H54 (cell line): ENCODE measurements around the gene PTPRE.
A peak's percentile ranks its signal among the peaks of the same experiment; 100 is the strongest.

Source experiments
- DNase-seq: peaks from one replicate; pipeline ENCODE4 v3.0.0; 2011; ENCODE audit warnings: low spot score, mixed read lengths; ENCODE audit not compliant: insufficient read length
- FAIRE-seq: peaks from 3 replicates; lab custom pipeline; 2011; peaks lifted over from hg19 to GRCh38; lab: Jason Lieb, UNC
- POLR2A ChIP-seq: IDR thresholded peaks from 2 replicates; pipeline ENCODE4 v1.6.1; 2011; ENCODE audit warnings: low read depth, mild to moderate bottlenecking, low read length

The PTPRE gene

GRCh38 chr10:127999297-128000129 is 92.6 kb downstream of the PTPRE start:
- no peak for FAIRE-seq
- no peak for TF ChIP-seq POLR2A
- DNase-seq = no peak

DNA sequence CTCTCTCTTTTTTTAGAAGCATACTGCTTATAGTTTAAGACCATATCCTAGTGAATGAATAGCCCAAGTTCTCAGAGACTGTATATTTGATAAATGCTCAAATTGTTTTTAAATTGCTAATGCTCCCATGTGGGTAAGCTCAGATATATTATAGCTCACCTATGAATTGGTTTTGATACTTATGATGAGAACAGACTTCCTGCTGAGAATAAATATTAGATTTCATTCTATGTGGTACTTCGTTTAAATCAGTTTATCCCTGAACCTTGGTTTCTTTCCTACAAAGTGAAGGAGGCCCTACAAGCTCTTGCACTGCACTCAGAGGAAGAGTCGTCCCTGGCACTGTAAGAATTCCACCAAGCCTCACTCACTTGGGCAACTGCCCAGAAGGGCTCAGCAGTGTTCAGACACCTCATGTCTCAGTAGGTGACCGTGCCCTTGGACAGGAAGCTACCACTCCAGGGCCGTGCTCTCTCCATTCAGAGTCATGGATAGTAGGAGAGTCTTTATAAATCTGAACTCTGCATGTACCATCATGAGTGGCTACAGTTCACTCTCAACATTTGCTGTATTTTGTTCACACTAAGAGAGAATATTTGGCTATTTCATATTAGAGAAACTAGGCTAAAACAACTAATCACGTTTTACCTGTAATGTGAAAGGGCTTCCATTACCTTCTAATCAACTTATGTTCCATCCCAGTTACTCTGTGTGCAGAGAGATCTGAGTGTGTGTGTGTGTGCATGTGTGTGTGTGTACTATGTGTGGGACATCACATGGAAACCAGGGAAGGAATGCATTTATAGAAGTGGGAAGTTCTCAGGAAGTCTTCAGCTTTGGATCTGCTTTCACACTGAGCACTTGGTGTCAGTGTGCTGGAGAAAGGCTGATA is 93.8 kb downstream of the PTPRE start:
- no peak for TF ChIP-seq POLR2A
- FAIRE-seq = peak; percentile 66

DNA sequence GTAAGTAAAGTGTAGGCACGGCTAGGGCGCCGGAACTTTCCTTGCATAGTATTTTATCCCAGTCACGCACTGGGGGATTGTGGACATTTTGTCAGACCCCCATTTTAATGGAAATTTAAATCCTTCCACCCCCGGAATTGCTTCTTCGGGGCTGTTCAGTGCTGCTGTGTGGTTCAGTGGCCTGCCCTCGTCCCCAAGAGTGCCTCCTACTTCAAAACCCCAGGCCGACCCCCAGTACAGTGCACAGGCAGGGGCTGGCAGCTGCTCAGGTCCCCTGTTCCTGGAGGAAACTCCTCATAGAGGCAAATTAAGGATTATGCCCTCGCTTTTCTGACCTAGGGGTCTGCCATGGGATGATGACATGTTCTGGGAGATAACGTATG is 94.5 kb downstream of the PTPRE start:
- no peak for TF ChIP-seq POLR2A
- FAIRE-seq (no peak), DNase-seq (no peak)

More for the DNA sequence above, 93.8 kb downstream of the PTPRE start:
- peak; percentile 43 for DNase-seq

- FAIRE-seq = no peak
- no peak for TF ChIP-seq POLR2A
These were observed 94.9 kb downstream of the PTPRE start for GRCh38 chr10:128001849-128002248.

DNA sequence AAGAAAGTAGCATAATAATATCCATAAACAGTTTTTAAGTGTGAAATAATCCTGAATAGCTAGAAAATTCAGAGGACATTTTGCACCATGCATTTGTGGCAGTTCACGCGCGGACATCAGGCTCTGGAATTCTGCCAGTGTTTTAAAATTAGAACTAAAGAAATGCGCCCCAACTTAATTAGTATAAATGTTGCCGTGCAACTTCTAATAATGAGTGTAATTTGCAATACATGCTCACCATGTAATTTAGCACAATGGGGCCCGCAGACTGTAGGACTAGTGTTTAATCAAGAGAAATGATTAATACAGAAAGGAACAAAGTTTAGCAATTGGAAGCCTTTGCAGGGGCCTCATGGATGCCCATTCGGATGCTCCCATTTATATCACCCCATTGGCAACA is 96.6 kb downstream of the PTPRE start:
- no peak for FAIRE-seq
- DNase-seq = no peak
- no peak for TF ChIP-seq POLR2A

More at GRCh38 chr10:128001849-128002248, 94.9 kb downstream of the PTPRE start:
- DNase-seq = no peak

- DNase-seq (no peak), FAIRE-seq (no peak)
- no peak for TF ChIP-seq POLR2A
These were observed 99.0 kb downstream of the PTPRE start for GRCh38 chr10:128005858-128006257.

- FAIRE-seq (no peak), DNase-seq (no peak)
- no peak for TF ChIP-seq POLR2A
These were observed 100.2 kb downstream of the PTPRE start for GRCh38 chr10:128007056-128007455.

GRCh38 chr10:128007971-128008370 is 101.1 kb downstream of the PTPRE start:
- DNase-seq (no peak), FAIRE-seq (no peak)
- TF ChIP-seq POLR2A = no peak

GRCh38 chr10:128008521-128009250 is 101.8 kb downstream of the PTPRE start:
- DNase-seq = no peak
- no peak for TF ChIP-seq POLR2A
- no peak for FAIRE-seq

DNA sequence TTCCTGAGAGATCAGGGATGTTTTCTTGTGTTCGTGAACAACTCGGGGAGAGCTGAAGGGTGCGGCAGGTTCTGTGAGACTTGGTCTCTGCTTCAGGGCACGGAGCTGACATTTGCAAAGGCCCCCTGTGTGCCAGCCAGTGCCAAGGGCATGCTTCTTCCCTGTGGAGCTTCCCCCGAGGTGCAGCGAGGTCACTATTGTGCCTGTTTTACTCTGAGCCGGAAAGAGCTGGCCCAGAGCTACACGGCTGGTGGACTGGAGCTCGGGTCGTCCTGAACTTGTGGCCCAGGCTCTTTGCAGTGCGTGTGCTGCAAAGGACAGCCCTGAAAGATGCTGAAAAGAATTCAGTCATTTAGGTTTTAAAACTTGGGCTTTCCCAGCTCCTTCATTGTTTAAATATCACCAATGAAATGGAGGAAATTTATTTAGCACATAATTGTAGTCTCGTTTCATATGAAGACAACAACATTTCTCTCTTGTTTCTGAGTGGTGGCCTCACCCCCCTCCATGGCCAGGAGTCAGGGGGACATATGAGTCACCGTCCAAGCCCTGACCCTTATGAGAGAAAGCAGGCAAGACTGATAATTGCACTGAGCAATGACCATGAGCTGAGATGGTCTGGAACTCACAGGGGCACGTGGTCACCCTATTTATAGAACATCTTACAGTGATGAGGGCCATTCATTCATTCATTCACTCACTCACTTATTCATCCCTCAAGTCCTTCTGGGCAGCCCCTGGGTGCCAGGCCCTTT is 102.6 kb downstream of the PTPRE start:
- TF ChIP-seq POLR2A = no peak
- no peak for DNase-seq

GRCh38 chr10:128011059-128011979 is 104.4 kb downstream of the PTPRE start:
- DNase-seq (peak; percentile 74), FAIRE-seq (peak; percentile 61)
- TF ChIP-seq POLR2A = no peak

More for the DNA sequence above, 102.6 kb downstream of the PTPRE start:
- no peak for FAIRE-seq

GRCh38 chr10:128013626-128014025 is 106.7 kb downstream of the PTPRE start:
- DNase-seq = no peak
- FAIRE-seq = no peak
- TF ChIP-seq POLR2A = no peak
